Panc1 (cell line): ENCODE measurements around the gene CIB1. TPM values are rescaled to one million over a fixed set of nuclear protein-coding genes. Genes with fewer than 3 reads are reported as not detected.
A peak's percentile ranks its signal among the peaks of the same experiment; 100 is the strongest.

ENCODE experiments used
- ATAC-seq: fragments of 200-7000 bp; cut with Tn5 transposase; 2 replicates; pipeline ENCODE4 v1.9.1; 2020; ENCODE audit warnings: mild to moderate bottlenecking, moderate library complexity
- BruUV-seq: library from RNA; stranded (reverse); fragments of 400-500 nt; replicated peaks from 2 replicates; lab custom pipeline; 2021; lab: Mats Ljungman, UMichigan
- CTCF ChIA-PET: fragments of 300-600 bp; sonication (Branson Sonifier 250); formaldehyde crosslinking; loops from one replicate; lab custom pipeline; 2022; ENCODE audit warnings: antibody characterized with exemption; lab: Charles Lee
- POLR2A ChIA-PET: fragments of 300-600 bp; sonication (Branson Sonifier 250); formaldehyde crosslinking; loops from one replicate; lab custom pipeline; 2022; ENCODE audit warnings: antibody characterized with exemption; lab: Charles Lee
- DNase-seq: peaks from one replicate; pipeline ENCODE4 v3.0.0-alpha.2; 2010; ENCODE audit warnings: low read depth, low spot score
- H3K27ac ChIP-seq: 2 replicates; pipeline ENCODE4 v1.5.1; 2011; ENCODE audit warnings: mild to moderate bottlenecking, low read length, inconsistent platforms
- H3K27me3 ChIP-seq: fragments of 200-500 bp; sonication (Bioruptor generic); 2 replicates; pipeline ENCODE4 v1.6.0; 2014; ENCODE audit warnings: low read length, inconsistent platforms; ENCODE audit not compliant: control insufficient read depth, insufficient read depth
- H3K36me3 ChIP-seq: fragments of 200-500 bp; sonication (Bioruptor generic); 2 replicates; pipeline ENCODE4 v1.5.1; 2014; ENCODE audit warnings: inconsistent platforms, mild to moderate bottlenecking, low read length, moderate library complexity; ENCODE audit not compliant: control insufficient read depth, insufficient read depth
- H3K4me1 ChIP-seq: 2 replicates; pipeline ENCODE4 v1.5.1; 2011; ENCODE audit warnings: inconsistent platforms, mild to moderate bottlenecking, low read length, moderate library complexity; ENCODE audit not compliant: control insufficient read depth, insufficient read depth
- H3K4me3 ChIP-seq, 2 experiments: 2 replicates each; pipeline ENCODE4 v1.5.1; 2011 to 2012; ENCODE audit warnings: low read depth in 2 of 2, low read length in 2 of 2, mild to moderate bottlenecking in 2 of 2, inconsistent platforms in 1 of 2, moderate library complexity in 1 of 2
- H3K9me3 ChIP-seq: fragments of 200-500 bp; sonication (Bioruptor generic); 2 replicates; pipeline ENCODE4 v1.5.1; 2014; ENCODE audit warnings: low read depth, mild to moderate bottlenecking, inconsistent platforms, low read length, moderate library complexity; ENCODE audit not compliant: control insufficient read depth, insufficient read depth
- CTCF ChIP-seq: fragments of 450-650 bp; IDR thresholded peaks from 2 replicates; pipeline ENCODE4 v1.5.1; 2017; ENCODE audit warnings: mild to moderate bottlenecking
- POLR2AphosphoS5 ChIP-seq: IDR thresholded peaks from 2 replicates; pipeline ENCODE4 v1.6.1; 2012; ENCODE audit warnings: mild to moderate bottlenecking, low read depth, low read length, moderate library complexity
- REST ChIP-seq, 2 experiments: IDR thresholded peaks; 2 replicates each; pipeline ENCODE4 v1.6.1; 2011 to 2012; ENCODE audit warnings: low read depth in 2 of 2, control low read depth in 1 of 2, low read length in 1 of 2, mild to moderate bottlenecking in 1 of 2, moderate library complexity in 1 of 2; ENCODE audit not compliant: insufficient read depth in 1 of 2
- SIN3A ChIP-seq: IDR thresholded peaks from 2 replicates; pipeline ENCODE4 v1.6.1; 2012; ENCODE audit warnings: low read depth, mild to moderate bottlenecking, low read length, moderate library complexity, borderline replicate concordance; ENCODE audit not compliant: insufficient read depth
- TCF7L2 ChIP-seq: IDR thresholded peaks from 2 replicates; pipeline ENCODE4 v1.6.1; 2011; ENCODE audit warnings: mild to moderate bottlenecking, low read depth, low read length, inconsistent platforms
- in situ Hi-C: cut with HindIII; loops from 2 replicates; pipeline ENCODE4 v1.10.0; 2016; ENCODE audit warnings: low sequenced_read_pairs, low pct_unique_long_range_greater_than_20kb
- intact Hi-C: fragments of 100-400 bp; cut with micrococcal nuclease; formaldehyde crosslinking; loops from one replicate; pipeline ENCODE4 v1.10.0; 2022; ENCODE audit not compliant: unreplicated experiment
- total RNA-seq: library from RNA; stranded (reverse); gene quantifications from one replicate; pipeline ENCODE4 v1.2.1, GENCODE V29; 2021; ENCODE audit not compliant: unreplicated experiment

The CIB1 gene
- total RNA-seq, 1 experiment from 2014 or later: 193 TPM

- CTCF ChIA-PET: interaction anchor here (1.1 kb wide), 1 partner anchor 9 kb away, joined by 3 read pairs; no protein-coding TSS in a partner anchor
- no peaks in the 10 kb centered on the region for H3K9me3 ChIP-seq
- H3K4me1 ChIP-seq: peaks cover 72% of the 10 kb centered on the region
- TF ChIP-seq TCF7L2 (no peak), POLR2AphosphoS5 (peak; percentile 27; the same call in 1 of the 2 replicates)
- in situ Hi-C loops (no loop called here), intact Hi-C loops (no loop called here)
- DNase-seq (no peak), ATAC-seq (peak; percentile 3)
- no peaks in the 10 kb centered on the region for H3K27me3 ChIP-seq
- peak overlapping the region; percentile 99 for H3K27ac ChIP-seq
- H3K4me3 ChIP-seq: peak overlapping the region; percentile 0 to 85; a peak in 3 of 4 replicates
- H3K36me3 ChIP-seq: peaks cover 15% of the 10 kb centered on the region; the same call in 1 of the 2 replicates
- no TSS peak for BruUV-seq
- POLR2A ChIA-PET: interaction anchor here (0.6 to 1.3 kb wide), 2 partner anchors 29 to 60 kb away, joined by 3 read pairs; no protein-coding TSS in a partner anchor
Measured at GRCh38 chr15:90230610-90231009, 3.1 kb downstream of the CIB1 start.

DNA sequence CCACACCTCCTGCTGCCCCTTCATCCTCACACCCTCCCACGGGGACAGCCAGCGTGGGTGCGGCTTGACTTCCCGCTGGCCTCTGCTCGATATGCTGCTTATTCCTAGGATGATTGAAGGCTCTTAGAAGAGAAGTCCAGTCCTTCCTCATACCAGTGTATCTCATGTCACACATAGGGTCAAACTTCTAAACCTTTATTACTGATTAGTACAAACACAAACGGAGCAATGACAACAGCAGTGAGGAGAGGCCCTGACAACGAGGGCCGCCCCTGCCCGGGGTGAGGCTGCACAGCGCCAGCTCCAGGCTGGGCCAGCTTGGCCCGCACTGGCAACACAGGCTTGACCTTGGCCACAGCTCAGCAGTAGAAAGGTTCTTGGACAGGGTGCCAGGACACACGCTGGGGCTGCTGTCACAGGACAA, 3.7 kb downstream of the CIB1 start:
- peaks cover 77% of the 10 kb centered on the region for H3K4me1 ChIP-seq
- ATAC-seq: peak; percentile 15
- H3K4me3 ChIP-seq: peak overlapping the region in 1 of 2 experiments; percentile 85; a peak in 1 of 4 replicates
- no peaks in the 10 kb centered on the region for H3K9me3 ChIP-seq
- POLR2A ChIA-PET: interaction anchor here (0.6 to 1.3 kb wide), 3 partner anchors 28 to 64 kb away, joined by 3 read pairs; no protein-coding TSS in a partner anchor
- in situ Hi-C loops (no loop called here), intact Hi-C loops (no loop called here)
- H3K36me3 ChIP-seq: peaks cover 18% of the 10 kb centered on the region; the same call in 1 of the 2 replicates
- CTCF ChIA-PET: interaction anchor here (1.1 kb wide), 1 partner anchor 9 kb away, joined by 3 read pairs; no protein-coding TSS in a partner anchor
- peak overlapping the region; percentile 99 for H3K27ac ChIP-seq
- BruUV-seq: no TSS peak
- TF ChIP-seq TCF7L2 (peak; percentile 23; the same call in 1 of the 2 replicates), SIN3A (no peak), REST (IDR thresholded peaks at IDR 0.05; ENCODE audit: insufficient read depth in 1 of 2, low read depth in 2 of 2, low read length in 1 of 2) (no peak), POLR2AphosphoS5 (peak; percentile 36; the same call in 1 of the 2 replicates)
- DNase-seq: no peak
- no peaks in the 10 kb centered on the region for H3K27me3 ChIP-seq

DNA sequence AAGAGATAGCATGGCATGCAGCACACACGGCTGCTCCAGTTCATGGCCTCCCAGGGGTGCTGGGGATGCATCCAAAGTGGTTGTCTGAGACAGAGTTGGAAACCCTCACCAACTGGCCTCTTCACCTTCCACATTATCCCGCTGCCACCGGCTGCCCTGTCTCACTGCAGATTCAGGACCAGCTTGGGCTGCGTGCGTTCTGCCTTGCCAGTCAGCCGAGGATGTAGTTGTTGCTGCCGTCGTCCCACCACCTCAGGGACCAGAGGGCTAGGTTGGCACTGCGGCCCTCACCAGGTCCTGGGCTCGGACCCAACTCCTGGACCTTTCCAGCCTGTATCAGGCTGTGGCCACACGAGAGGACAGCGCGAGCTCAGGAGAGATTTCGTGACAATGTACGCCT, 4.8 kb downstream of the CIB1 start:
- intact Hi-C loops: no loop called here
- Histone ChIP-seq H3K36me3 (peaks cover 21% of the 10 kb centered on the region), H3K27me3 (no peaks in the 10 kb centered on the region), H3K4me3 (no peak overlapping the region), H3K9me3 (no peaks in the 10 kb centered on the region), H3K4me1 (peaks cover 82% of the 10 kb centered on the region), H3K27ac (peak overlapping the region; percentile 99)
- TF ChIP-seq SIN3A (no peak), POLR2AphosphoS5 (peak; percentile 87), REST (IDR thresholded peaks at IDR 0.05; ENCODE audit: insufficient read depth in 1 of 2, low read depth in 2 of 2, low read length in 1 of 2) (no peak), CTCF (no peak), TCF7L2 (no peak)
- BruUV-seq: TSS peak; percentile 76
- POLR2A ChIA-PET: no interaction called here
- CTCF ChIA-PET: interaction anchor here (0.6 kb wide), 1 partner anchor 1331 kb away, joined by 4 read pairs; no protein-coding TSS in a partner anchor
- DNase-seq: no peak
- in situ Hi-C loops: no loop called here
- ATAC-seq: peak; percentile 2; the same call in 1 of the 2 replicates
